Mesendoderm (in vitro differentiated cells): Measurements from ENCODE around the gene TMPRSS3.

Experiments used
- DNase-seq: peaks from one replicate; pipeline ENCODE4 v3.0.0; 2013
- H2AK5ac ChIP-seq: 2 replicates; pipeline ENCODE4 v1.6.1; 2013; ENCODE audit warnings: low read length, inconsistent platforms
- H2BK120ac ChIP-seq: 2 replicates; pipeline ENCODE4 v1.6.1; 2013; ENCODE audit warnings: low read depth, mild to moderate bottlenecking, low read length, moderate library complexity, mixed read lengths
- H2BK15ac ChIP-seq: replicated peaks from 2 replicates; pipeline ENCODE4 v1.6.1; 2013; ENCODE audit warnings: low read depth, mild to moderate bottlenecking, moderate library complexity
- H2BK5ac ChIP-seq: 2 replicates; pipeline ENCODE4 v1.6.1; 2013; ENCODE audit warnings: low read length, inconsistent platforms
- H3K18ac ChIP-seq: 2 replicates; pipeline ENCODE4 v1.6.1; 2013; ENCODE audit warnings: mild to moderate bottlenecking, low read length, mixed read lengths
- H3K23ac ChIP-seq: one replicate; pipeline ENCODE4 v1.6.1; 2013; ENCODE audit warnings: low read length
- H3K27ac ChIP-seq: 2 replicates; pipeline ENCODE4 v1.5.1; 2013; ENCODE audit warnings: low read depth, mild to moderate bottlenecking, inconsistent platforms, low read length, moderate library complexity
- H3K27me3 ChIP-seq: 2 replicates; pipeline ENCODE4 v1.6.1; 2013; ENCODE audit warnings: low read length, control low read depth, mild to moderate bottlenecking, inconsistent platforms; ENCODE audit not compliant: insufficient read depth, poor library complexity
- H3K36me3 ChIP-seq: 2 replicates; pipeline ENCODE4 v1.6.1; 2013; ENCODE audit warnings: low read length, inconsistent platforms; ENCODE audit not compliant: control insufficient read depth, insufficient read depth
- H3K4ac ChIP-seq: one replicate; pipeline ENCODE4 v1.6.1; 2013; ENCODE audit warnings: low read depth, mild to moderate bottlenecking, low read length, moderate library complexity
- H3K4me1 ChIP-seq: 2 replicates; pipeline ENCODE4 v1.6.1; 2013; ENCODE audit warnings: low read depth, low read length, inconsistent platforms; ENCODE audit not compliant: control insufficient read depth
- H3K4me2 ChIP-seq: 2 replicates; pipeline ENCODE4 v1.6.1; 2013; ENCODE audit warnings: low read length
- H3K4me3 ChIP-seq: 2 replicates; pipeline ENCODE4 v1.5.1; 2013; ENCODE audit warnings: mild to moderate bottlenecking, low read length
- H3K56ac ChIP-seq: one replicate; pipeline ENCODE4 v1.6.1; 2013; ENCODE audit warnings: low read length
- H3K79me1 ChIP-seq: 2 replicates; pipeline ENCODE4 v1.6.1; 2013; ENCODE audit warnings: low read length, inconsistent platforms
- H3K79me2 ChIP-seq: 2 replicates; pipeline ENCODE4 v1.6.1; 2013; ENCODE audit warnings: mild to moderate bottlenecking, low read length; ENCODE audit not compliant: control insufficient read depth, insufficient read depth
- H3K9ac ChIP-seq: 2 replicates; pipeline ENCODE4 v1.6.1; 2013; ENCODE audit warnings: low read length, inconsistent platforms
- H4K5ac ChIP-seq: one replicate; pipeline ENCODE4 v1.6.1; 2013; ENCODE audit warnings: low read length
- H4K8ac ChIP-seq: one replicate; pipeline ENCODE4 v1.6.1; 2013; ENCODE audit warnings: low read depth, mild to moderate bottlenecking, control low read depth, low read length, moderate library complexity
- WGBS: extraction: QIAGEN DNeasy Blood & Tissue Kit; methylation state at CpG from one replicate; pipeline ENCODE4 v1.1.7; 2013; ENCODE audit warnings: low lambda C conversion rate, missing lambda C conversion rate; ENCODE audit not compliant: insufficient coverage; ENCODE audit errors: extremely low coverage; 5-methylcytosine and 5-hydroxymethylcytosine counted together

TMPRSS3 gene

GRCh38 chr21:42344631-42345030 lies 51.2 kb downstream of the TMPRSS3 start:
- Histone ChIP-seq H3K23ac (no peak overlapping the region), H3K4me1 (no peaks in the 10 kb centered on the region), H3K4me3 (no peak overlapping the region), H3K56ac (no peak overlapping the region), H2BK120ac (no peak overlapping the region), H3K4ac (no peak overlapping the region), H3K36me3 (no peaks in the 10 kb centered on the region), H3K4me2 (no peak overlapping the region), H2BK5ac (no peak overlapping the region), H3K27me3 (no peaks in the 10 kb centered on the region), H3K9ac (no peak overlapping the region), H3K18ac (no peak overlapping the region), H2BK15ac (no peak overlapping the region), H2AK5ac (no peak overlapping the region), H3K79me1 (no peaks in the 10 kb centered on the region), H4K8ac (no peak overlapping the region), H3K79me2 (no peaks in the 10 kb centered on the region), H3K27ac (no peak overlapping the region), H4K5ac (no peak overlapping the region)
- DNase-seq, result no peak
- WGBS, result no CpG with 5 or more reads among the region's 4 CpGs

DNA sequence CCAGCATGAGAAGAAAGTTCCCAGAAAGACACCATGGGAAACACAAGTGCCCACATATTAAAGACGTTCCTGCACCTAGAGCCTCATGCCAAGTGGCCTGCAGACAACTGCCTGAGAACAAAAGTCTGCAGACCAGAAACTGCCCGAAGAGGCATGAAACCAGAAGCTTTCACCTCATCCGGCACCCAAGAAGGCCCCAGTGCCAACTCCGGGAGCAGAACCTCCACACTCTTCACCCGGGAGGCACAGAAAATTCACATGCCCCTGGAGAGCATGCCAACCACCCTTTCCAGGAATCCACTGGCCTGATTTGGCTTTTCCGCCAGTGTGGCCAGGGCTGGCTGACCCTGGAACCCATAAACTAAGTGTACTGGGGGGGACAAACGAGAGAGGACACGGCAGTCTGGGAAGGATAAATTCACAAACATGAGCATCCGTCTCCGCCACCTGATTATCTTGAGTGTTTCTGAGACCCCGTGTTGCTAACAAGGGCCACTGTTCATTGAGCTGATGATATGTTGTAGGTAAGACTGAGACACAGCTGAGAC lies 51.8 kb downstream of the TMPRSS3 start:
- no peaks in the 10 kb centered on the region for H3K36me3 ChIP-seq
- no peak for DNase-seq
- H3K79me1 ChIP-seq, result no peaks in the 10 kb centered on the region
- H2BK15ac ChIP-seq, result no peak overlapping the region
- H3K4me3 ChIP-seq, result no peak overlapping the region
- no peak overlapping the region for H2BK120ac ChIP-seq
- H3K27ac ChIP-seq, result no peak overlapping the region
- H2BK5ac ChIP-seq, result no peak overlapping the region
- no peak overlapping the region for H4K8ac ChIP-seq
- no peak overlapping the region for H2AK5ac ChIP-seq
- H3K9ac ChIP-seq, result no peak overlapping the region
- no peaks in the 10 kb centered on the region for H3K27me3 ChIP-seq
- no peaks in the 10 kb centered on the region for H3K79me2 ChIP-seq
- no peak overlapping the region for H4K5ac ChIP-seq
- H3K4me1 ChIP-seq, result no peaks in the 10 kb centered on the region
- no peak overlapping the region for H3K4me2 ChIP-seq
- no peak overlapping the region for H3K23ac ChIP-seq
- H3K56ac ChIP-seq, result no peak overlapping the region
- H3K18ac ChIP-seq, result no peak overlapping the region
- H3K4ac ChIP-seq, result no peak overlapping the region
- no CpG with 5 or more reads among the region's 11 CpGs for WGBS

- Histone ChIP-seq H3K4me1 (no peaks in the 10 kb centered on the region), H3K27ac (no peak overlapping the region), H3K23ac (no peak overlapping the region), H3K18ac (no peak overlapping the region), H3K9ac (no peak overlapping the region), H3K79me1 (no peaks in the 10 kb centered on the region), H4K5ac (no peak overlapping the region), H3K79me2 (no peaks in the 10 kb centered on the region), H3K56ac (no peak overlapping the region), H3K4ac (no peak overlapping the region), H3K36me3 (no peaks in the 10 kb centered on the region), H4K8ac (no peak overlapping the region), H3K4me2 (no peak overlapping the region), H3K27me3 (no peaks in the 10 kb centered on the region), H3K4me3 (no peak overlapping the region), H2AK5ac (no peak overlapping the region), H2BK5ac (no peak overlapping the region), H2BK15ac (no peak overlapping the region), H2BK120ac (no peak overlapping the region)
- no peak for DNase-seq
- no CpG with 5 or more reads among the region's 6 CpGs for WGBS
Measured at GRCh38 chr21:42343556-42343955, 52.3 kb downstream of the TMPRSS3 start.

GRCh38 chr21:42343101-42343500 lies 52.8 kb downstream of the TMPRSS3 start:
- Histone ChIP-seq H3K27me3 (no peaks in the 10 kb centered on the region), H3K56ac (no peak overlapping the region), H3K9ac (no peak overlapping the region), H3K4me3 (no peak overlapping the region), H2BK5ac (no peak overlapping the region), H3K36me3 (no peaks in the 10 kb centered on the region), H2BK120ac (no peak overlapping the region), H3K27ac (no peak overlapping the region), H3K4me2 (no peak overlapping the region), H3K79me2 (no peaks in the 10 kb centered on the region), H3K79me1 (no peaks in the 10 kb centered on the region), H2AK5ac (no peak overlapping the region), H3K4ac (no peak overlapping the region), H3K18ac (no peak overlapping the region), H3K23ac (no peak overlapping the region), H4K8ac (no peak overlapping the region), H4K5ac (no peak overlapping the region), H2BK15ac (no peak overlapping the region), H3K4me1 (no peaks in the 10 kb centered on the region)
- DNase-seq, result no peak
- WGBS, result no CpG with 5 or more reads among the region's 10 CpGs

DNA sequence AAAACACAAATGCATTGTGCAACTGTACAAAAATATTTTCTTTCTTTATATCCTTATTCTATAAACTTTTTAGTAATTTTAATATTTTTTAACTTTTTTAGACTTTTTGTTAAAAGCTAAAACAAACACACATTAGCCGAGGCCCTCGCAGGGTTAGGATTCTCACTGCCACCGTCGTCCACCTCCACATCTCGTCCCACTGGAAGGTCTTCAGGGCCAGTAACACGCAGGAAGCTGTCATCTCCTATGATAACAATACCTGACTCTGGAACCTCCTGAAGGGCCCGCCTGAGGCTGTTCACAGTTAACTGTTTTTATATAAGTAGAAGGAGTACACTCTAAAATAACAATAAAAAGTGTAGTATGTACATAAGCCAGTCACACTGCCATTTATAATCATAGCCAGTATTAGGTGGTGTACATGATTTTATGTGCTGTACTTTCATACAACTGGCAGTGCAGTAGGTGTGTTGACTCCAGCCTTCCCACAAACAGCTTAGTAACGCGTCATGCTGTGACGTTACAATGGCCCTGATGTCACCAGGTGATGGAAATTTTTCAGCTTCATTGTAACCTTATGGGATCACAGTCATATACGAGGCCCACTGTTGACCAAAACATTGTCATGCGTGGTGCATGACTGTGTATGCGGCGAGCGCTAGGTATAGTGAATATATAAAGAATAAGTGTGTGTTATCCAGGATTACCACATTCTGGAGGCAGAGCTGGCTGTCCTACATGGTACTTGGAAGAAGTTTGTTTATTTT lies 53.9 kb downstream of the TMPRSS3 start:
- no peak overlapping the region for H2BK15ac ChIP-seq
- no peak overlapping the region for H3K18ac ChIP-seq
- H3K4me3 ChIP-seq, result no peak overlapping the region
- H2BK5ac ChIP-seq, result no peak overlapping the region
- no peak overlapping the region for H3K9ac ChIP-seq
- DNase-seq, result peak; percentile 8
- no peak overlapping the region for H4K8ac ChIP-seq
- H3K56ac ChIP-seq, result no peak overlapping the region
- no peaks in the 10 kb centered on the region for H3K79me2 ChIP-seq
- H3K36me3 ChIP-seq, result no peaks in the 10 kb centered on the region
- no peak overlapping the region for H3K27ac ChIP-seq
- H3K4me1 ChIP-seq, result no peaks in the 10 kb centered on the region
- H2AK5ac ChIP-seq, result no peak overlapping the region
- H3K23ac ChIP-seq, result no peak overlapping the region
- H3K79me1 ChIP-seq, result no peaks in the 10 kb centered on the region
- no peak overlapping the region for H4K5ac ChIP-seq
- no peaks in the 10 kb centered on the region for H3K27me3 ChIP-seq
- H3K4ac ChIP-seq, result no peak overlapping the region
- H2BK120ac ChIP-seq, result no peak overlapping the region
- WGBS, result no CpG with 5 or more reads among the region's 15 CpGs
- no peak overlapping the region for H3K4me2 ChIP-seq
